Posterior cingulate gyrus (tissue), 11 donors: ENCODE measurements around the gene PDCD5.

Experiments used
- DNase-seq, 10 donors: peaks; one replicate each; pipeline versions ENCODE4 v3.0.0 to v3.0.0-alpha.2; 2020 to 2021; ENCODE audit warnings: mixed read lengths in 3 of 10
- intact Hi-C: fragments of 100-400 bp; cut with DNase I; formaldehyde crosslinking; loops from one replicate; pipeline ENCODE4 v1.15.1; 2023

PDCD5 gene

GRCh38 chr19:32622002-32622401 is 41.0 kb downstream of the PDCD5 start:
- intact Hi-C loops: no loop called here
- peak in 1 of 10 donors; percentile 15 for DNase-seq

GRCh38 chr19:32624410-32624809 is 43.4 kb downstream of the PDCD5 start:
- intact Hi-C loops: no loop called here
- DNase-seq: peak in 2 of 10 donors; percentile 4 to 6

- intact Hi-C loops: no loop called here
- DNase-seq: peak in 1 of 10 donors; percentile 14
These were observed 46.0 kb downstream of the PDCD5 start for GRCh38 chr19:32626969-32627368.

- intact Hi-C loops: no loop called here
- peak in 1 of 10 donors; percentile 62 for DNase-seq
These were observed 46.8 kb downstream of the PDCD5 start for GRCh38 chr19:32627714-32628270.

- intact Hi-C loops: no loop called here
These were observed 49.3 kb downstream of the PDCD5 start for GRCh38 chr19:32630338-32630737.

GRCh38 chr19:32631381-32631780 is 50.4 kb downstream of the PDCD5 start:
- intact Hi-C loops: no loop called here
- peak in 1 of 10 donors; percentile 47 for DNase-seq

More at GRCh38 chr19:32630338-32630737, 49.3 kb downstream of the PDCD5 start:
- peak in 1 of 10 donors; percentile 62 for DNase-seq
